GM21576 (cell line): ENCODE measurements around the gene CARD11.

Experiments
- ATAC-seq: cut with Tn5 transposase; IDR thresholded peaks from one replicate; pipeline ENCODE4 v1.9.1; 2021; ENCODE audit warnings: mild to moderate bottlenecking, moderate library complexity; ENCODE audit not compliant: unreplicated experiment

The CARD11 gene

GRCh38 chr7:2945171-2945570, 98.5 kb downstream of the CARD11 start:
- no peak for ATAC-seq

GRCh38 chr7:2944739-2945138, 98.9 kb downstream of the CARD11 start:
- no peak for ATAC-seq

GRCh38 chr7:2943851-2944601, 99.6 kb downstream of the CARD11 start:
- ATAC-seq = no peak

- no peak for ATAC-seq
These were observed 102.3 kb downstream of the CARD11 start for GRCh38 chr7:2941216-2941859.

GRCh38 chr7:2940466-2940865, 103.2 kb downstream of the CARD11 start:
- ATAC-seq = no peak

GRCh38 chr7:2939193-2939885, 104.3 kb downstream of the CARD11 start:
- no peak for ATAC-seq

- no peak for ATAC-seq
These were observed 105.0 kb downstream of the CARD11 start for GRCh38 chr7:2938514-2939192.

- no peak for ATAC-seq
These were observed 105.8 kb downstream of the CARD11 start for GRCh38 chr7:2937701-2938513.

GRCh38 chr7:2936891-2937580, 106.6 kb downstream of the CARD11 start:
- ATAC-seq = no peak

- no peak for ATAC-seq
These were observed 107.4 kb downstream of the CARD11 start for GRCh38 chr7:2936301-2936700.

- no peak for ATAC-seq
These were observed 108.5 kb downstream of the CARD11 start for GRCh38 chr7:2934984-2935740.

- ATAC-seq = no peak
These were observed 109.4 kb downstream of the CARD11 start for GRCh38 chr7:2934211-2934731.

- ATAC-seq = no peak
These were observed 111.0 kb downstream of the CARD11 start for GRCh38 chr7:2932402-2933251.

GRCh38 chr7:2931034-2931415, 112.6 kb downstream of the CARD11 start:
- no peak for ATAC-seq

- ATAC-seq = no peak
These were observed 113.2 kb downstream of the CARD11 start for GRCh38 chr7:2930310-2931033.

- ATAC-seq = no peak
These were observed 114.1 kb downstream of the CARD11 start for GRCh38 chr7:2929321-2930201.
